Placental epithelial cell (primary cell): ENCODE results near the gene ZBTB14. TPM values are rescaled to one million over a fixed set of nuclear protein-coding genes. Genes with fewer than 3 reads are reported as not detected.

Source experiments
- total RNA-seq: library from RNA; depleted of rRNA; stranded (reverse); fragments of >200 nt; gene quantifications from 2 replicates; pipeline ENCODE4 v1.2.3, GENCODE V29; 2012

The ZBTB14 gene, protein sequence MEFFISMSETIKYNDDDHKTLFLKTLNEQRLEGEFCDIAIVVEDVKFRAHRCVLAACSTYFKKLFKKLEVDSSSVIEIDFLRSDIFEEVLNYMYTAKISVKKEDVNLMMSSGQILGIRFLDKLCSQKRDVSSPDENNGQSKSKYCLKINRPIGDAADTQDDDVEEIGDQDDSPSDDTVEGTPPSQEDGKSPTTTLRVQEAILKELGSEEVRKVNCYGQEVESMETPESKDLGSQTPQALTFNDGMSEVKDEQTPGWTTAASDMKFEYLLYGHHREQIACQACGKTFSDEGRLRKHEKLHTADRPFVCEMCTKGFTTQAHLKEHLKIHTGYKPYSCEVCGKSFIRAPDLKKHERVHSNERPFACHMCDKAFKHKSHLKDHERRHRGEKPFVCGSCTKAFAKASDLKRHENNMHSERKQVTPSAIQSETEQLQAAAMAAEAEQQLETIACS
- total RNA-seq: 14.9 and 15.6 TPM in 2 replicates

DNA sequence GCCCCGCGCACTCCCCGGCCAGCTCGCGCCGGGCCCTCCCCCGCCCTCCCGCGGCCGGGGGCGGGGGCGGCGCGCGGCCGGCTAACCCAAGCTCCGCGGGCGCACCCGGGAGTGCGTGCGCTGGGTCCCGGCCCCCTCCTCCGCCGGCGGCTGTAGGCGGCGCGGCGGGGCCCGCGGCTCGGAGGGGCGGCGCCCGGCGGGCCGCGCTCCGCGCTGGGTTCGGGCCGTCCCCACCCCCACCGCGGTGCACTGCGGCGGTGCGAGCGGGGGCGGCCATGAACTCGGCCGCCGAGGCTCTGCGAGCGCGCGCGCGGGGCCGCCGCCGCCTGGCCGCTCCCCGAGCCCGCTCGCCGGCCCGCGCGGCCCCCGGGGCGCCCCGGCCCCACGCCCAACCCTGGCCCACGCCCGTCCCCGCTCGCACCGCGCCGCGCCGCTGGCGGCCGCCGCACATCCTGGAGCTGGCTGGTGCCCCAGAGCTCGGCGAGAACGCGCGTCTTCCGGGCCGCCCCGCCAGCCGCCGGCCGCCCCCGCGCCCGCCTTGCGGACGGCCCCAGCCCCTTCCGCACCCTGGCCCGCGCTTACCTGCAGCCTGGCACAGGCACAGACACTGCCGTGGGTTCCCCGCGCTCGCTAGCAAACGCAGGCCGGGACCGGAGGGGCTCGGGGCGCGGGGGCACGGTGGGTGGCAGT is at the start of gene ZBTB14:
Gene ZBTB14, minus strand, starts transcription at position 496 of the 690 bp plus-strand sequence. CDS start 2,480 bp downstream, outside the sequence.

Other genes with a start within 250 kb of the ZBTB14 start
- gene AKAIN1, start 98.5 kb downstream of the ZBTB14 start, total RNA-seq: not detected in 2 replicates
- 89.9 and 122 TPM in 2 replicates for gene EPB41L3, start 248.3 kb upstream of the ZBTB14 start, total RNA-seq